Subcutaneous adipose tissue (tissue), 4 donors: ENCODE measurements around the gene PSMF1. TPM values are rescaled to one million over a fixed set of nuclear protein-coding genes. Genes with fewer than 3 reads are reported as not detected.

ENCODE experiments used
- CTCF ChIP-seq: fragments of 450-650 bp; IDR thresholded peaks from one replicate; pipeline ENCODE4 v1.5.1; 2016; ENCODE audit warnings: low read depth, mild to moderate bottlenecking, control low read depth, antibody characterized with exemption, moderate library complexity
- total RNA-seq, 4 donors: library from RNA; depleted of rRNA; stranded (reverse); fragments of >200 nt; gene quantifications; one replicate each; pipeline ENCODE4 v1.1.0, GENCODE V29; 2016

PSMF1 gene
- total RNA-seq, 4 donors from 2014 or later = 48.0 to 102 (median 57.8) TPM

GRCh38 chr20:1163653-1164052 lies 45.3 kb downstream of the PSMF1 start:
- no peak for TF ChIP-seq CTCF

GRCh38 chr20:1164871-1165270 lies 46.5 kb downstream of the PSMF1 start:
- no peak for TF ChIP-seq CTCF

GRCh38 chr20:1165521-1165920 lies 47.1 kb downstream of the PSMF1 start:
- TF ChIP-seq CTCF = no peak

GRCh38 chr20:1165941-1166340 lies 47.5 kb downstream of the PSMF1 start:
- no peak for TF ChIP-seq CTCF

GRCh38 chr20:1166948-1167720 lies 48.7 kb downstream of the PSMF1 start:
- TF ChIP-seq CTCF = no peak

- no peak for TF ChIP-seq CTCF
Measured at GRCh38 chr20:1169224-1169623, 50.8 kb downstream of the PSMF1 start.

- no peak for TF ChIP-seq CTCF
Measured at GRCh38 chr20:1171461-1172093, 53.2 kb downstream of the PSMF1 start.
